Natural killer cell treated with Interleukin-12 subunit alpha and Interleukin-12 subunit beta and Interleukin-15 and Interleukin-18, amount 100 ng/mL, for 72 hours (primary cell): ENCODE data around the gene ATXN7L3. TPM values are rescaled to one million over a fixed set of nuclear protein-coding genes. Genes with fewer than 3 reads are reported as not detected.
A peak's percentile ranks its signal among the peaks of the same experiment; 100 is the strongest.
"Not testable (repeated sequence)": the region's sequence is repeated elsewhere in the genome, so short reads cannot be mapped to it uniquely, and the experiment has no call there.

Experiments used
- ATAC-seq, 2 donors: fragments of 150-1000 bp; cut with Tn5 transposase in 1 of 2; sonication (Bioruptor Pico), chemical (Tn5 transposase) in 1 of 2; 2 replicates each; pipeline ENCODE4 v1.10.0; 2021
- DNase-seq: peaks from one replicate; pipeline ENCODE4 v3.0.0; 2022; ENCODE audit warnings: low spot score
- H3K27ac Mint-ChIP-seq, 2 donors: 1 replicate in 1 of 2; 2 replicates in 1 of 2; pipeline ENCODE4 v1.8.0; 2022; ENCODE audit warnings: mixed read lengths in 2 of 2, mild to moderate bottlenecking in 1 of 2, moderate library complexity in 1 of 2
- H3K27me3 Mint-ChIP-seq, 2 donors: 1 replicate in 1 of 2; 2 replicates in 1 of 2; pipeline ENCODE4 v1.8.0; 2022; ENCODE audit warnings: mixed read lengths in 2 of 2
- H3K36me3 Mint-ChIP-seq: one replicate; pipeline ENCODE4 v1.8.0; 2022; ENCODE audit warnings: mixed read lengths
- H3K4me1 Mint-ChIP-seq, 2 donors: 1 replicate in 1 of 2; 2 replicates in 1 of 2; pipeline ENCODE4 v1.8.0; 2022; ENCODE audit warnings: low read depth in 2 of 2, mixed read lengths in 2 of 2, mild to moderate bottlenecking in 1 of 2
- H3K4me3 Mint-ChIP-seq: one replicate; pipeline ENCODE4 v1.8.0; 2022; ENCODE audit warnings: mixed read lengths
- H3K9me3 Mint-ChIP-seq: 2 replicates; pipeline ENCODE4 v1.8.0; 2022; ENCODE audit warnings: mixed read lengths
- total RNA-seq, 2 donors: library from RNA; stranded (reverse); gene quantifications; one replicate each; pipeline ENCODE4 v1.2.3, GENCODE V29; 2022

The ATXN7L3 gene
- 100 to 1,000 TPM; 117 to 139 TPM for total RNA-seq

GRCh38 chr17:44199553-44200477 lies at the start of gene ATXN7L3:
ATXN7L3 (minus strand) TSS chr17:44199884; CDS start chr17:44198070, 1,814 bp downstream.
- Mint-ChIP-seq H3K9me3 (no peaks in the 10 kb centered on the region), H3K4me3 (peak within 1 kb of the TSS; percentile 95), H3K27ac (peak within 1 kb of the TSS; percentile 90 to 96), H3K36me3 (no peaks in the 10 kb centered on the region), H3K4me1 (peaks cover 41 to 47% of the 10 kb centered on the region in 2 donors), H3K27me3 (no peaks in the 10 kb centered on the region)
- DNase-seq (peak; percentile 99), ATAC-seq (peak; percentile 92 to 94)

- H3K27me3 Mint-ChIP-seq: no peaks in the 10 kb centered on the region
- no peak for ATAC-seq
- H3K4me3 Mint-ChIP-seq: no peak overlapping the region
- no peaks in the 10 kb centered on the region for H3K36me3 Mint-ChIP-seq
- peaks cover 31 to 38% of the 10 kb centered on the region in 2 donors for H3K4me1 Mint-ChIP-seq
- no peaks in the 10 kb centered on the region for H3K9me3 Mint-ChIP-seq
- peak overlapping the region; percentile 77 to 95 for H3K27ac Mint-ChIP-seq
- DNase-seq: no peak
Measured at GRCh38 chr17:44247876-44248736, 48.4 kb upstream of the ATXN7L3 start.

- H3K9me3 Mint-ChIP-seq: no peaks in the 10 kb centered on the region
- H3K27me3 Mint-ChIP-seq: no peaks in the 10 kb centered on the region
- H3K27ac Mint-ChIP-seq: peak overlapping the region; percentile 77 to 95
- no peak for DNase-seq
- peaks cover 31 to 38% of the 10 kb centered on the region in 2 donors for H3K4me1 Mint-ChIP-seq
- H3K4me3 Mint-ChIP-seq: no peak overlapping the region
- no peaks in the 10 kb centered on the region for H3K36me3 Mint-ChIP-seq
- ATAC-seq: no peak
Measured at GRCh38 chr17:44247440-44247841, 47.8 kb upstream of the ATXN7L3 start.

GRCh38 chr17:44241106-44241624 lies 41.5 kb upstream of the ATXN7L3 start:
- no peaks in the 10 kb centered on the region for H3K27me3 Mint-ChIP-seq
- no peaks in the 10 kb centered on the region for H3K9me3 Mint-ChIP-seq
- no peak for ATAC-seq

GRCh38 chr17:44237886-44238285 lies 38.2 kb upstream of the ATXN7L3 start:
- not testable (repeated sequence) for H3K4me1 Mint-ChIP-seq, ATAC-seq, H3K4me3 Mint-ChIP-seq, DNase-seq, H3K36me3 Mint-ChIP-seq, H3K27me3 Mint-ChIP-seq, H3K27ac Mint-ChIP-seq, H3K9me3 Mint-ChIP-seq

More at GRCh38 chr17:44241106-44241624, 41.5 kb upstream of the ATXN7L3 start:
- DNase-seq: no peak
- H3K4me3 Mint-ChIP-seq: no peak overlapping the region
- H3K36me3 Mint-ChIP-seq: no peaks in the 10 kb centered on the region
- H3K27ac Mint-ChIP-seq: no peak overlapping the region
- peaks cover 9 to 12% of the 10 kb centered on the region in 2 donors for H3K4me1 Mint-ChIP-seq

- Mint-ChIP-seq H3K36me3 (no peaks in the 10 kb centered on the region), H3K27ac (no peak overlapping the region), H3K27me3 (no peaks in the 10 kb centered on the region), H3K4me3 (no peak overlapping the region), H3K4me1 (peaks cover 5 to 8% of the 10 kb centered on the region in 2 donors), H3K9me3 (no peaks in the 10 kb centered on the region)
- DNase-seq: no peak
- ATAC-seq: no peak
Measured at GRCh38 chr17:44236444-44236991, 36.8 kb upstream of the ATXN7L3 start.

- H3K27ac Mint-ChIP-seq: no peak overlapping the region
- H3K9me3 Mint-ChIP-seq: no peaks in the 10 kb centered on the region
- DNase-seq (no peak), ATAC-seq (no peak)
- H3K4me3 Mint-ChIP-seq: no peak overlapping the region
- H3K4me1 Mint-ChIP-seq: peaks cover 5 to 8% of the 10 kb centered on the region in 2 donors
- no peaks in the 10 kb centered on the region for H3K36me3 Mint-ChIP-seq
- H3K27me3 Mint-ChIP-seq: no peaks in the 10 kb centered on the region
Measured at GRCh38 chr17:44235583-44235936, 35.9 kb upstream of the ATXN7L3 start.

GRCh38 chr17:44233582-44233981 lies 33.9 kb upstream of the ATXN7L3 start:
- Mint-ChIP-seq H3K4me3 (no peak overlapping the region), H3K9me3 (no peaks in the 10 kb centered on the region), H3K36me3 (no peaks in the 10 kb centered on the region), H3K4me1 (peaks cover 5 to 8% of the 10 kb centered on the region in 2 donors), H3K27me3 (no peaks in the 10 kb centered on the region), H3K27ac (no peak overlapping the region)
- no peak for DNase-seq
- ATAC-seq: no peak

GRCh38 chr17:44232061-44232460 lies 32.4 kb upstream of the ATXN7L3 start:
- no peaks in the 10 kb centered on the region for H3K36me3 Mint-ChIP-seq
- H3K27ac Mint-ChIP-seq: no peak overlapping the region
- H3K4me1 Mint-ChIP-seq: peaks cover 5 to 8% of the 10 kb centered on the region in 2 donors
- H3K4me3 Mint-ChIP-seq: no peak overlapping the region
- H3K9me3 Mint-ChIP-seq: no peaks in the 10 kb centered on the region
- ATAC-seq (no peak), DNase-seq (no peak)
- no peaks in the 10 kb centered on the region for H3K27me3 Mint-ChIP-seq

GRCh38 chr17:44230140-44230539 lies 30.5 kb upstream of the ATXN7L3 start:
- ATAC-seq (no peak), DNase-seq (no peak)
- Mint-ChIP-seq H3K4me1 (peaks cover 3 to 5% of the 10 kb centered on the region in 2 donors), H3K27me3 (no peaks in the 10 kb centered on the region), H3K9me3 (no peaks in the 10 kb centered on the region), H3K36me3 (no peaks in the 10 kb centered on the region), H3K4me3 (no peak overlapping the region), H3K27ac (no peak overlapping the region)

GRCh38 chr17:44229090-44229489 lies 29.4 kb upstream of the ATXN7L3 start:
- no peaks in the 10 kb centered on the region for H3K9me3 Mint-ChIP-seq
- no peaks in the 10 kb centered on the region for H3K27me3 Mint-ChIP-seq
- H3K4me1 Mint-ChIP-seq: no peaks in the 10 kb centered on the region
- H3K36me3 Mint-ChIP-seq: no peaks in the 10 kb centered on the region
- no peak for ATAC-seq
- no peak for DNase-seq
- no peak overlapping the region for H3K27ac Mint-ChIP-seq
- H3K4me3 Mint-ChIP-seq: no peak overlapping the region

- Mint-ChIP-seq H3K27me3 (no peaks in the 10 kb centered on the region), H3K27ac (no peak overlapping the region), H3K4me3 (no peak overlapping the region), H3K9me3 (no peaks in the 10 kb centered on the region), H3K4me1 (peaks cover 17 to 18% of the 10 kb centered on the region in 2 donors), H3K36me3 (no peaks in the 10 kb centered on the region)
- DNase-seq: no peak
- no peak for ATAC-seq
Measured at GRCh38 chr17:44223541-44224071, 23.9 kb upstream of the ATXN7L3 start.

GRCh38 chr17:44222112-44222869 lies 22.6 kb upstream of the ATXN7L3 start:
- Mint-ChIP-seq H3K4me3 (peak overlapping the region; percentile 98), H3K9me3 (no peaks in the 10 kb centered on the region), H3K4me1 (peaks cover 22 to 25% of the 10 kb centered on the region in 2 donors), H3K27me3 (no peaks in the 10 kb centered on the region), H3K27ac (peak overlapping the region; percentile 90 to 92), H3K36me3 (no peaks in the 10 kb centered on the region)
- no peak for ATAC-seq
- DNase-seq: no peak
